GM10248 (cell line): ENCODE results near the gene RALGPS1.

Source experiments
- CTCF ChIA-PET: fragments of 300-600 bp; sonication (Branson Sonifier 250); formaldehyde crosslinking; extraction: SDS; loops from one replicate; lab custom pipeline; 2021; ENCODE audit warnings: antibody characterized with exemption; lab: Yijun Ruan, JAX
- POLR2A ChIA-PET: fragments of 350-650 bp; sonication (Branson Sonifier 250); formaldehyde crosslinking; extraction: SDS; loops from one replicate; lab custom pipeline; 2020; ENCODE audit warnings: antibody characterized with exemption; lab: Yijun Ruan, JAX
- DNase-seq: peaks from one replicate; pipeline ENCODE4 v3.0.0; 2012; ENCODE audit errors: extremely low spot score
- CTCF ChIP-seq: IDR thresholded peaks from 2 replicates; pipeline ENCODE4 v1.5.1; 2012; ENCODE audit warnings: mild to moderate bottlenecking, low read depth; ENCODE audit errors: extremely low read depth, missing control alignments, control extremely low read depth

The RALGPS1 gene

GRCh38 chr9:127034691-127035090 is 120.1 kb downstream of the RALGPS1 start:
- DNase-seq = no peak
- POLR2A ChIA-PET = no interaction called here

GRCh38 chr9:127035423-127035822 is 120.8 kb downstream of the RALGPS1 start:
- ChIA-PET CTCF (interaction anchor here (1.1 kb wide), 1 partner anchor 13 kb away, joined by 3 read pairs; no protein-coding TSS in a partner anchor), POLR2A (no interaction called here)
- no peak for DNase-seq
- no peak for TF ChIP-seq CTCF

More at GRCh38 chr9:127034691-127035090, 120.1 kb downstream of the RALGPS1 start:
- TF ChIP-seq CTCF = no peak
- CTCF ChIA-PET = interaction anchor here (1.1 to 1.3 kb wide), 2 partner anchors 14 to 16 kb away, joined by 3 to 6 read pairs; no protein-coding TSS in a partner anchor

- ChIA-PET CTCF (no interaction called here), POLR2A (no interaction called here)
- no peak for TF ChIP-seq CTCF
- DNase-seq = no peak
Measured at GRCh38 chr9:127035948-127036347, 121.4 kb downstream of the RALGPS1 start.

GRCh38 chr9:127036437-127036836 is 121.9 kb downstream of the RALGPS1 start:
- POLR2A ChIA-PET = no interaction called here
- CTCF ChIA-PET = interaction anchor here (1.0 to 1.6 kb wide), 2 partner anchors 28 to 145 kb away, joined by 3 read pairs; no protein-coding TSS in a partner anchor
- TF ChIP-seq CTCF = no peak
- no peak for DNase-seq

- no peak for TF ChIP-seq CTCF
- CTCF ChIA-PET = interaction anchor here (0.8 kb wide), 1 partner anchor 15 kb away, joined by 3 read pairs; no protein-coding TSS in a partner anchor
- POLR2A ChIA-PET = no interaction called here
- no peak for DNase-seq
Measured at GRCh38 chr9:127038531-127038930, 123.9 kb downstream of the RALGPS1 start.

GRCh38 chr9:127039492-127039891 is 124.9 kb downstream of the RALGPS1 start:
- ChIA-PET POLR2A (no interaction called here), CTCF (no interaction called here)
- no peak for DNase-seq
- TF ChIP-seq CTCF = no peak

- ChIA-PET POLR2A (no interaction called here), CTCF (no interaction called here)
- no peak for DNase-seq
- TF ChIP-seq CTCF = no peak
Measured at GRCh38 chr9:127045148-127045547, 130.6 kb downstream of the RALGPS1 start.
